GM18519 (cell line): ENCODE measurements around the gene TIMM29.
"Not testable (repeated sequence)": the region's sequence is repeated elsewhere in the genome, so short reads cannot be mapped to it uniquely, and the experiment has no call there.

Experiments
- ATAC-seq: cut with Tn5 transposase; IDR thresholded peaks from one replicate; pipeline ENCODE4 v1.9.1; 2021; ENCODE audit warnings: mild to moderate bottlenecking, moderate library complexity; ENCODE audit not compliant: unreplicated experiment, low FRiP score

The TIMM29 gene

DNA sequence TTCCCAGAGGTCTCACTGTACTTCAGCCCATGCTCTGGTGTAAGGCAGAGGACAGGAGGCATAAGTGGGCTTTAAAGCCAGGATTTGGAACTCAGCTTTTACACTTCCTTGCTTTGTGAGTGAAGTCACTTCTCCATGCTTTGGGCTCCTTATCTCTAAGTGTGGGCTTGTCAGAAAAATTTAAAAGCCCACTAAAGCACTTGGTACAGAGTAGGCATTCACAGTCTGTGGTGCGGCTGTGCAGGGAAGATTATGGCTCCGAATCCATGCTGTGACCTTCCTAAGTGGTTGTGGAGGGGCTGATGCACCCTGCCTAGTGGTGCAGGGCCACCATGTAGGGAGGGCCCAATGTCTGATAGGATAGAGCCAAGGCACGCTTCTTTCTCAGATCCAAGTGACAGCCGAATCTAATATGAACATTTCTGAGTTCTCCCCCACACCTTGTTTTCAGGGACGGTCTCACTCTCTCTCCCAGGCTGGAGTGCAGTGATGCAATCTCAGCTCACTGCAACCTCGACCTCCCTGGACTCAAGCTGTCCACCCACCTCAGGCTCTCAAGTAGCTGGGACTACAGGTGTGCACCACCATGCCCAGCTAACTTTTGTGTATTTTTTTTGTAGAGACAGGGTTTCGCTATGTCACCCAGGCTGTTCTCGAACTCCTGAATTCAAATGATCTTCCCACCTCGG is 6.9 kb downstream of the TIMM29 start:
- no peak for ATAC-seq

- ATAC-seq: no peak
These were observed 8.1 kb downstream of the TIMM29 start for GRCh38 chr19:10936661-10937084.

DNA sequence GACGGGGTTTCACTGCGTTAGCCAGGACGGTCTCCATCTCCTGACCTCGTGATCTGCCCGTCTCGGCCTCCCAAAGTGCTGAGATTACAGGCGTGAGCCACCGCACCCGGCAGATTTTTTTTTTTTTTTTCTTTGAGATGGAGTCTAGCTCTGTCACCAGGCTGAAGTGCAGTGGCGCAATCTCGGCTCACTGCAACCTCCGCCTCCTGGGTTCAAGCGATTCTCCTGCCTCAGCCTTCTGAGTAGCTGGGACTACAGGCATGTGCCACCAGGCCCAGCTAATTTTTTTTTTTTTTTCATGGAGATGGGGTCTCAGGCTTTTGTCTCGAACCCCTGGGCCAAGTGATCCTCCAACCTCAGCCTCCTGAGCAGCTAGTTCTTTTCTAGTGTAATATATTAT is 13.0 kb downstream of the TIMM29 start:
- ATAC-seq: not testable (repeated sequence)

DNA sequence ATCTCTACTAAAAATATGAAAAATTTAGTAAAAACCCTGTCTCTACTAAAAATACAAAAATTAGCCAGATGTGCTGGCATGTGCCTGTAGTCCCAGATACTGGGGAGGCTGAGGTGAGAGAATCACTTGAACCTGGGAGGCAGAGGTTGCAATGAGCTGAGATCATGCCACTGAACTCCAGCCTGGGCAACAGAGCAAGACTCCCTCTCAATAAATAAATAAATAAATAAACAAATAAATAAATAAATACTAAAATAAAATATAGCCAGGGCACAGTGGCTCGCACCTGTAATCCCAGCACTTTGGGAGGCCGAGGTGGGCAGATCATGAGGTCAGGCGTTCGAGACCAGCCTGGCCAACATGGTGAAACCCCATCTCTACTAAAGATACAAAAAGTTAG is 14.8 kb downstream of the TIMM29 start:
- not testable (repeated sequence) for ATAC-seq

DNA sequence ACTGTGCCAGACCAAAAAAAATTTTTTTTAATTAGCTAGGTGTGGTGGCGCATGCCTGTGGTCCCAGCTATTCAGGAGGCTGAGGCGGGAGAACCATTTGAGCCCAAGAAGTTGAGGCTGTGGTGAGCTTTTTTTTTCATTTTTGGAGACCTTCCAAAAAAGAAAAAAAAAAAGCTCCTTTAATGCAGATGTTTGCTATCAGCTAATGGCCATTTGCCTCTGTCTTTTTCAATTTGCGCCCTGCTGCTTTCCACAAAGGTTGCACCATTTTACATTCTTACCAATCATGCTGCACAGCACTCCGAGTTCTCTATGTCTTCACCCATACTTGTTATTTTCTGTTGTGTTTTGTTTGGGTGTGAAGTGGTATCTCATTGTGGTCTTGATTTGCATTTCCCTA is 16.7 kb downstream of the TIMM29 start:
- ATAC-seq: no peak

DNA sequence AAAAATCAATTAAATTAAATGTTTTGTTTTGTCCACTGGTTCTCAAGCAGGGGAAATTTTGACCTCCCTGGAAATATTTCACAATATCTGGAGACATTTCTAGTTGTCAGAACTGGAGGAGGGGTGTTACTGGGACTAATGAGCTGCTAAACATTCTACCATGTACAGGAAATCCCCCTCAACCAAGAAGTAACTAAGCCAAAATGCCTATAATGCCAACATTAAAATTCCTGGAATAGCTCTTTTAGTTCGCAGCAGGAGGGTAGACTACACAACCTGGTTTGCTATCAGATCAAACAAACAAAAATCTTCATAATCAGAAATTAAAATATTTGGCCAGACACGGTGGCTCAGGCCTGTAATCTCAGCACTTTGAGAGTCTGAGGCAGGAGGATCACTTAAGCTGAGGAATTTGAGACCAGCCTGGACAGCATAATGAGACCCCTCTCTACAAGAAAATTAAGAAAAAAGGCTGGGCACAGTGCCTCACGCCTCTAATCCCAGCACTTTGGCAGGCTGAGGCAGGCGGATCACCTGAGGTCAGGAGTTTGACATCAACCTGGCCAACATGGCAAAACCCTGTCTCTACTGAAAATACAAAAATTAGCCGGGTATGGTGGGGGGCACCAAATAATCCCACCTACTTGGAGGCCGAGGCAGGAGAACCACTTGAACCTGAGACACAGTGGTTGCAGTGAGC is 18.5 kb downstream of the TIMM29 start:
- no peak for ATAC-seq

- no peak for ATAC-seq
These were observed 24.2 kb downstream of the TIMM29 start for GRCh38 chr19:10952809-10953208.

DNA sequence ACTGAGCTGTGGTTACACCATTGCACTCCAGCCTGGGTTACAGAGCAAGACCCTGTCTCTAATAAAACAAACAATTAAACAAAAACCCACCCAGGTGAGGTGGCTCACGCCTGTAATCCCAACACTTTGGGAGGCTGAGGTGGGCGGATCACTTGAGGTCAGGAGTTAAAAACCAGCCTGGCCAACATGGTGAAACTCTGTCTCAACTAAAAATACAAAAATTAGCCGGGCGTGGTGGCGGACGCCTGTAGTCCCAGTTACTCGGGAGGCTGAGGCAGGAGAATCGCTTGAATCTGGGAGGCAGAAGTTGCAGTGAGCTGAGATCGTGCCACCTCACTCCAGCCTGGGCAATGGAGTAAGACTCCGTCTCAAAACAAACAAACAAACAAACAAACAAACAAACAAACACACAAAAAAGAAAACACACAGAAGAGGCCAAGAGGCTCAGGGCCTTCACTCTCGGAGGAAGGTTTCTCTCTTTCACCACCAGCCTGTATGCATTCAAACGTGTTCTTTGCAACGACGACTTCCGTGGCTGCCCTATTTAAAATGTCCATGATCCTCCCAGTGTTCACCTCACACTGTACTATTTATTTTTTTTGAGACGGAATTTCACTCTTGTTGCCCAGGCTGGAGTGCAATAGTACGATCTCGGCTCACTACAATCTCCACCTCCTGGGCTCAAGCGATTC is 30.8 kb downstream of the TIMM29 start:
- not testable (repeated sequence) for ATAC-seq

DNA sequence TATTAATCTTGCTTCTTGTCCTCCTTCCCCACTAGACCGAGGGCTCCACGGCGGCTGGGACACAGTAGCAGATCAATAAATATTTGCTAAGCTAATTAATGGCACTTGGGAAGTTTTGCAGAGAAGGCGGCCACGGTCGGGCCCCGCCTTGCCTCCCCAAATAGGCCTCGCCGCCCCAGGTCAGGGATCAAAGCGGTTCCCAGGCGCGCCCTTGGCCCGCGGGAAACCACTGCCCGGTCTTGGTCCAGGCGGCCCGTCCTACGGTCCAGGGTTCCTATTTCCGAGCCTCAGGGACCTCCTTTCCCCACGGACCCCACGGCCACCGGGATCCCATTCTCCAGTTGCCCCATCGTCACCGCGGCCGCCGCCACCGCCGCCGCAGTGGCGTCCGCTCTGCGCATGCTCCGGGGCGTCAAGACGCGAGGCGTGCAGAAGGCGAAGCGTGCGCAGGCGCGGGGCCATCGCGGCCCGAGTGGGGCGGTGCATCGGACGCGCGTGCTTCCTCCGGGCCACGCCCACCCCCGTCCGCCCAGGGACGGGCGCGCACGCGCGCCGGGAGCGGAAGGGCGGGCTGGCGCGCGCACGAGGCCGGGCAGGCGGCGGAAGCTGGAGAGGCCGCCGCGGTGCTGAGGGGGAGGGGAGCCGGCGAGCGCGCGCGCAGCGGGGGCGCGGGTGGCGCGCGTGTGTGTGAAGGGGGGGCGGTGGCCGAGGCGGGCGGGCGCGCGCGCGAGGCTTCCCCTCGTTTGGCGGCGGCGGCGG is 31.9 kb downstream of the TIMM29 start, which contains the start of gene SMARCA4:
Gene SMARCA4 (plus strand): TSS at position 717 of the 759 bp plus-strand sequence. CDS start 23,122 bp downstream, outside the sequence.
- ATAC-seq: peak; percentile 63

DNA sequence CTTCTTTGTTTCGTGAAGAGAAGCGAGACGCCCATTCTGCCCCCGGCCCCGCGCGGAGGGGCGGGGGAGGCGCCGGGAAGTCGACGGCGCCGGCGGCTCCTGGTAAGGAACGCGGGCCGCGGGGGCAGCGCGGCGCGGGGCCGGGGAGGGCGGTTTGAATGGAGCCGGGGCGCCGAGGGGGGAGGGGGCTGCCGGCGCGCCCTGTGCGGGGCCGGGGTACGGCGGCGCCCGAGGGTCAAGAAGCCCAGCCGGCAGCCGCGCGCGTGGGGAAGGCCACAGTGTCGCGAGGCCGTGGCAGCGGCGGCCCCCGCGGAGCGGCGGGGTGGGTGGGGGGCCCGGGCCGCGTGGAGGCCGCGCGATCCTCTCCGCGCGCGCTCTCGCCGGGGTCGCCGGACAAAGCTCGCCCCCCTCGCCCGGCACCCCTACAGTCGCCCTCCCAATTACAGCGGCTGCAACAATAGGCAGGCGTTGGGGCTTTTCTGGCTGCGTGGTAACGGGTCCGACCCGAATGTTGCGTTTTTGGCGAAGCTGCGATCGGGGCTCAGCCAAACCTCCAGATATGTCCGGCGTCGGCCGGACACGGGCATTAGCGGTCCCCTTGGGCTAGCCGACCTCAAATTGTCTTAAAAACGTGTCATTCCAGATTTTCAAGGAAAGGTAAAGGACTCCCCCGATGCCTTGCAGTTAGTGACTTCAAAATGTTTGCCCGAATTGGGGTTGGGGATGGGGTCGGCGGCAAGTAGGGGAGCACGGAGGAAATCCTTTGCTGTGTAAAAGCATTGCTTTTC is 32.7 kb downstream of the TIMM29 start:
- peak; percentile 19 for ATAC-seq

GRCh38 chr19:10962863-10963262 is 34.3 kb downstream of the TIMM29 start:
- no peak for ATAC-seq

GRCh38 chr19:10963865-10964264 is 35.3 kb downstream of the TIMM29 start:
- ATAC-seq: no peak

DNA sequence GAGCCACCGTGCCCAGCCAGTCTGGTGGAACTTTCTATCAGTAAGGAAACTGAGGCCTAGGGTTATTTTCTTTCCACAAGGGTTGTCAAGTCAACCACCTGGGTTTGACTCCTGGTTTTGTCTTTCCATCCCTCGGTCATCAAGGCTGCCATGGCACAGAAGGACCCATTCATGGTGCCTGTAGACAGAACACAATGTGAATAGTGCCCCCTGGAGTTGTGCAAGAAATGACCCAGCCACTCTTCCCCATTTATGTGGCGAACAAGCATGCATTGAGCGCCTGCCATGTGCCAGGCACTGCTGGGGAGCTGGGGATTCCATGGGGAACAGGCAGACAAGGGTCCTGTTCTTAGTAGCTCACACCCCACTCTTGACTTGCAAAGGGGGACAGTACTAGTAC is 36.3 kb downstream of the TIMM29 start:
- ATAC-seq: no peak

- no peak for ATAC-seq
These were observed 36.8 kb downstream of the TIMM29 start for GRCh38 chr19:10965398-10965797.

DNA sequence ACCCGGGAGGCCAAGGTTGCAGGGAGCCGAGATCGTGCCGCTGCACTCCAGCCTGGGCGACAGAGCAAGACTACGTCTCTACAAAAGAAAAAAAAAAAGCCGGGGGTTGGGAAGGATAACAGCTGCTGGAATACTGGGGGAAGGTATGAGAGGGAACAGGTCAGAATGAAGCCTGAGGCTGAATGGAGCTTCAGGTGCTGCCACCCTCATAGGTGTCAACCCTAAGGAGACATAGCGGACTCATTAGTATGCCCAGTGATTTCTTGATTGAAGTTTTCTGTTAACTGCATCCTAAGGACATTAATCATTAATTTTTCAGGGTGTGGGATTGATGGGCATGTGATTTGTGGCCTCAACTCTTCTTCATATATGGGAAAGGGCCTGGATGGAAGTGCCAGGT is 38.2 kb downstream of the TIMM29 start:
- ATAC-seq: no peak

DNA sequence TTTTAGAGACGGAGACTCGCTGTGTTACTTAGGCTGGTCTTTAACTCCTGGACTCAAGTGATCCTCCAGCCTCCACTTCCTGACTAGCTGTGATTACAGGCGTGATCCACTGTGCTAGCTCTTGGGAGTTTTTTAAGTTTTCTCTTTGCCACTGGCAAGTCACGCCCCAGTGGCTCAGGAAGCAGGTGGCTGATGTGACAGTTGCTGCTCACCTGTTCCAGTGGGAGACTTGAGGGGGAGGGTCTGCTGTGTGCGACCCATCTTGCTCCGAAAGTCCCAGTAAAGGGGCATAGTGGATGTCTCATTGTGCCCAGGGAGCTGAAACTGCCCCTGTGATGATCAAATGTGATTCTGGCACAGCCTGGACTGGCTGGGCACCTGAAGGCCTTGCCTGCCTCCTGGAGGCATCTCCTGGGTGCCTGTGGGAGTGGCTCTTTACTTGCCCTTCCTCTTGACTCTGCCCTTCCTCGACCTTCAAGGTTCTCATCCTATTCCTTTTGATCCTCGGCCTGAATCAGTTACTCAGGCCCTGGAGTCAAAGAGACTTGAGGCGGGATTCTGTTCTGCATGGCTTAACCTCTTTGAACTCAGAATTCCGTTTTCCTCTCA is 40.0 kb downstream of the TIMM29 start:
- ATAC-seq: no peak

DNA sequence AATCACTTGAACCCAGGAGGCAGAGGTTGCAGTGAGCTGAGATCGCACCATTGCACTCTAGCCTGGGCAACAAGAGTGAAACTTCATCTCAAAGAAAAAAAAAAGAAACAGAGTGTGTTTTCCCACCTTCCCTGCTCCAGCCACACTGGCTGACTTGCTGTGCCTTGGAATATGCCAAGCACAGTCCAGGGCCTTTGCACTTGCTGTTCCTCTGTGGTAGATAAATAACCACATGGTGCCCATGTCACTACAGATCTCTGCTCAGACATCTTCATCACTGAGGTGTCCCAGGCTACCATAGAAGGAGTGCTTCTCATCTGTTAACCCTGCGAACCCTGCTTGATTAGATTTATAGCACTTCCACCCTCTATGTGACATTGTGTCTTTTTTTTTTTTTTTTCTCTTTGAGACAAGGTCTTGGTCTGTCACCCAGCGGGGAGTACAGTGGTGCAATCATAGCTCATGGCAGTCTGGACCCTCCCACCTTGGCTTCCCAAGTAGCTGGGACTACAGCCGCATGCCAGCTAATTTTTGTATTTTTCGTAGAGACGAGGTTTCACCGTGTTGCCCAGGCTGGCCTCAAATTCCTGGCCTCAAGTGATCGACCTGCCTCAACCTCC is 42.6 kb downstream of the TIMM29 start:
- no peak for ATAC-seq

DNA sequence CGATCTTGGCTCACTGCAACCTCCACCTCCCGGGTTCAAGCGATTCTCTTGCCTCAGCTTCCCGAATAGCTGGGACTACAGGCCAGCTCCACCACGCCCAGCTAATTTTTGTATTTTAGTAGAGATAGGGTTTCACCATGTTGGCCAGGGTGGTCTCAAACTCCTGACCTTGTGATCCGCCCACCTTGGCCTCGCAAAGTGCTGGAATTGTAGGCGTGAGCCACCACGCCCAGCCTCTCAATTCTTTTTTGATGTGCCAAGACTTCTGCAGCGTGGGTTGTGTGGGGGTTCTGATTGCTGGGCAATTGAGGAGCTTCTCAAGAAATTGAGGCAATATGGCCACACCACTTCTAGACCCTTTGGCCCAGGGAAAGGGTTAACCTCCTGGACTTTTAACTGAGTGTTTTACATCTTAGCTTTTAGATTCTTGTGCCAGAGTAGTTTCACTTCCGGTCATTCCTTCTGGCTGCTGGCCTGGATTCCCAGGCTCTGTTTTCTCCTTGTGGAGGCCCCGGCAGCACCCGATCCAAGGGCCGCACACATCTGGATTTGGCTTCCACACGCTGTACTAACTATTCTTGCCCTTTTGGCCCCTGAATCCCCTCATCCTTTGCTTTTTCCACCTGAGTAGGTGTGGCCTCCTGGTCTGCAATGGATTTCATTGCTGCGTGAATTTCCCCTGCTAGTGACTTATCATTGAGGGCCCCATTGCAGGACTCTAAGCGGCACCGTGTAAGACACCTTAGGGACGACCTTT is 46.9 kb downstream of the TIMM29 start:
- no peak for ATAC-seq
